Mesendoderm (in vitro differentiated cells): ENCODE measurements around the gene ANXA8.
"Not testable (repeated sequence)": the region's sequence is repeated elsewhere in the genome, so short reads cannot be mapped to it uniquely, and the experiment has no call there.

Experiments
- DNase-seq: peaks from one replicate; pipeline ENCODE4 v3.0.0; 2013
- H2AK5ac ChIP-seq: 2 replicates; pipeline ENCODE4 v1.6.1; 2013; ENCODE audit warnings: low read length, inconsistent platforms
- H2BK120ac ChIP-seq: 2 replicates; pipeline ENCODE4 v1.6.1; 2013; ENCODE audit warnings: low read depth, mild to moderate bottlenecking, low read length, moderate library complexity, mixed read lengths
- H2BK15ac ChIP-seq: replicated peaks from 2 replicates; pipeline ENCODE4 v1.6.1; 2013; ENCODE audit warnings: low read depth, mild to moderate bottlenecking, moderate library complexity
- H2BK5ac ChIP-seq: 2 replicates; pipeline ENCODE4 v1.6.1; 2013; ENCODE audit warnings: low read length, inconsistent platforms
- H3K18ac ChIP-seq: 2 replicates; pipeline ENCODE4 v1.6.1; 2013; ENCODE audit warnings: mild to moderate bottlenecking, low read length, mixed read lengths
- H3K23ac ChIP-seq: one replicate; pipeline ENCODE4 v1.6.1; 2013; ENCODE audit warnings: low read length
- H3K27ac ChIP-seq: 2 replicates; pipeline ENCODE4 v1.5.1; 2013; ENCODE audit warnings: low read depth, mild to moderate bottlenecking, inconsistent platforms, low read length, moderate library complexity
- H3K27me3 ChIP-seq: 2 replicates; pipeline ENCODE4 v1.6.1; 2013; ENCODE audit warnings: low read length, control low read depth, mild to moderate bottlenecking, inconsistent platforms; ENCODE audit not compliant: insufficient read depth, poor library complexity
- H3K36me3 ChIP-seq: 2 replicates; pipeline ENCODE4 v1.6.1; 2013; ENCODE audit warnings: low read length, inconsistent platforms; ENCODE audit not compliant: control insufficient read depth, insufficient read depth
- H3K4ac ChIP-seq: one replicate; pipeline ENCODE4 v1.6.1; 2013; ENCODE audit warnings: low read depth, mild to moderate bottlenecking, low read length, moderate library complexity
- H3K4me1 ChIP-seq: 2 replicates; pipeline ENCODE4 v1.6.1; 2013; ENCODE audit warnings: low read depth, low read length, inconsistent platforms; ENCODE audit not compliant: control insufficient read depth
- H3K4me2 ChIP-seq: 2 replicates; pipeline ENCODE4 v1.6.1; 2013; ENCODE audit warnings: low read length
- H3K4me3 ChIP-seq: 2 replicates; pipeline ENCODE4 v1.5.1; 2013; ENCODE audit warnings: mild to moderate bottlenecking, low read length
- H3K56ac ChIP-seq: one replicate; pipeline ENCODE4 v1.6.1; 2013; ENCODE audit warnings: low read length
- H3K79me1 ChIP-seq: 2 replicates; pipeline ENCODE4 v1.6.1; 2013; ENCODE audit warnings: low read length, inconsistent platforms
- H3K79me2 ChIP-seq: 2 replicates; pipeline ENCODE4 v1.6.1; 2013; ENCODE audit warnings: mild to moderate bottlenecking, low read length; ENCODE audit not compliant: control insufficient read depth, insufficient read depth
- H3K9ac ChIP-seq: 2 replicates; pipeline ENCODE4 v1.6.1; 2013; ENCODE audit warnings: low read length, inconsistent platforms
- H4K5ac ChIP-seq: one replicate; pipeline ENCODE4 v1.6.1; 2013; ENCODE audit warnings: low read length
- H4K8ac ChIP-seq: one replicate; pipeline ENCODE4 v1.6.1; 2013; ENCODE audit warnings: low read depth, mild to moderate bottlenecking, control low read depth, low read length, moderate library complexity
- WGBS: extraction: QIAGEN DNeasy Blood & Tissue Kit; methylation state at CpG from one replicate; pipeline ENCODE4 v1.1.7; 2013; ENCODE audit warnings: low lambda C conversion rate, missing lambda C conversion rate; ENCODE audit not compliant: insufficient coverage; ENCODE audit errors: extremely low coverage; 5-methylcytosine and 5-hydroxymethylcytosine counted together

The ANXA8 gene

DNA sequence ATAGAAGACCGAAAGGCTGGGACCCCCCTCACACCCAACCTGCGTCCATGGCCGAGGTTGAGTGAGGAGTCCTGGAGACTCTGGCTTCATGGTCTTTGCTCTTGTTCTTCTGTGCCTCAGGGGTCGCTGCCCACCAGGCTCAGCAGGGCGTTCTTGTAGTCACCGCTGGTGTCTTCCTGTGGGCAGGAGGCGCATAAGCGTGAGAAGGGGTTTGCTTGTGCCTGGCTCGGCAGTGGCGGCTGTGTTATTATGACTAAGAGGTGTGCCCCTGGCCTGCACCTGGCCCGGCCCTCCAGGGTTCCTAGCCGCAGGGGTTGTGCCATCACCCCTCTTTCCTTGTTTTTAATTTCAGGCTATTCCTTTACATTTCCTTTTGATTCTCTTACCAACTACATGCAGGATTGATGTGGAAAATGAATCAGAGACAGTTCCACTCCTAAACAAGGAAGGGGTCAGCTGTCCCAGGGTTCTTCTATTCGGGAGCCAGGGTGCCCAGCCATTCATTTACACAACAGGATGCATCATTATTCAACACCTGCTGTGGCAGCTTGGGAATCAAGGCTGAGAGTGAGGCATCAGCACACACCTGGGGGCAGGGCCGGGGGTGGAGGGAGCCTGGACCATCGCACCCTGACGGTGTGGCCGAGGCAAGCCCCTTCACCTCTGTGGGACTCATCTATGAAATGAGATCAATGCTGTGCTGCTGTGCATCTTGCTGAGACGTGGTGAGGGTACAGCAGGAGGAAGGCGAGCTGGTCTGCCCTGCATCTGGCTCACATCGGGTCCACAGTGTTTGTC is 15.0 kb downstream of the ANXA8 start:
- not testable (repeated sequence) for H3K79me2 ChIP-seq, DNase-seq, H3K27ac ChIP-seq, H3K4me1 ChIP-seq, H3K27me3 ChIP-seq, H2BK5ac ChIP-seq, H2BK15ac ChIP-seq, H3K79me1 ChIP-seq, H3K4ac ChIP-seq, H3K23ac ChIP-seq, H3K4me2 ChIP-seq, H4K8ac ChIP-seq, H3K4me3 ChIP-seq, H2BK120ac ChIP-seq, H3K9ac ChIP-seq, H3K36me3 ChIP-seq, H3K56ac ChIP-seq, H4K5ac ChIP-seq, H2AK5ac ChIP-seq, H3K18ac ChIP-seq
- WGBS = no CpG with 5 or more reads among the region's 20 CpGs

- not testable (repeated sequence) for H2BK120ac ChIP-seq, H3K4me3 ChIP-seq, H3K4me2 ChIP-seq, H3K4me1 ChIP-seq, H4K5ac ChIP-seq, H2BK5ac ChIP-seq, DNase-seq, H3K18ac ChIP-seq, H3K79me1 ChIP-seq, H3K27ac ChIP-seq, H3K4ac ChIP-seq, H3K27me3 ChIP-seq, H3K23ac ChIP-seq, H3K9ac ChIP-seq, H3K36me3 ChIP-seq, H3K79me2 ChIP-seq, H2BK15ac ChIP-seq, H4K8ac ChIP-seq, H3K56ac ChIP-seq, H2AK5ac ChIP-seq
- WGBS = no CpG with 5 or more reads among the region's 7 CpGs
These were observed 16.0 kb downstream of the ANXA8 start for GRCh38 chr10:47467957-47468356.

GRCh38 chr10:47467458-47467857 is 16.5 kb downstream of the ANXA8 start:
- not testable (repeated sequence) for H4K8ac ChIP-seq, H3K79me1 ChIP-seq, H3K27ac ChIP-seq, H2BK15ac ChIP-seq, H3K4ac ChIP-seq, H3K4me3 ChIP-seq, H2BK5ac ChIP-seq, H3K18ac ChIP-seq, H3K56ac ChIP-seq, H3K79me2 ChIP-seq, DNase-seq, H3K9ac ChIP-seq, H3K23ac ChIP-seq, H2AK5ac ChIP-seq, H3K27me3 ChIP-seq, H3K4me1 ChIP-seq, H3K36me3 ChIP-seq, H4K5ac ChIP-seq, H3K4me2 ChIP-seq, H2BK120ac ChIP-seq
- WGBS = no CpG with 5 or more reads among the region's 5 CpGs

GRCh38 chr10:47465216-47465917 is 18.5 kb downstream of the ANXA8 start:
- not testable (repeated sequence) for H3K4me1 ChIP-seq, H2BK15ac ChIP-seq, H3K4me2 ChIP-seq, H3K79me1 ChIP-seq, H3K4ac ChIP-seq, H4K5ac ChIP-seq, H3K56ac ChIP-seq, H3K27me3 ChIP-seq, H3K18ac ChIP-seq, H3K27ac ChIP-seq, H3K79me2 ChIP-seq, H4K8ac ChIP-seq, H3K36me3 ChIP-seq, H3K9ac ChIP-seq, H2BK5ac ChIP-seq, H3K4me3 ChIP-seq, DNase-seq, H2BK120ac ChIP-seq, H3K23ac ChIP-seq, H2AK5ac ChIP-seq
- WGBS = no CpG with 5 or more reads among the region's 14 CpGs

GRCh38 chr10:47462577-47463358 is 21.1 kb downstream of the ANXA8 start:
- H3K27me3 ChIP-seq, H3K4ac ChIP-seq, H2BK15ac ChIP-seq, H3K23ac ChIP-seq, H3K4me3 ChIP-seq, DNase-seq, H3K9ac ChIP-seq, H3K27ac ChIP-seq, H3K79me1 ChIP-seq, H3K36me3 ChIP-seq, H4K5ac ChIP-seq, H2AK5ac ChIP-seq, H4K8ac ChIP-seq, H3K18ac ChIP-seq, H2BK5ac ChIP-seq, H3K4me2 ChIP-seq, H3K56ac ChIP-seq, H3K4me1 ChIP-seq, H2BK120ac ChIP-seq, H3K79me2 ChIP-seq: not testable (repeated sequence)
- no CpG with 5 or more reads among the region's 9 CpGs for WGBS
